WERI-Rb-1 (cell line): ENCODE data around the gene TM6SF1.

ENCODE experiments used
- DNase-seq: peaks from one replicate; pipeline ENCODE4 v3.0.0-alpha.2; 2020
- H3K27ac ChIP-seq: fragments of 250-450 bp; sonication (Bioruptor Pico); 2 replicates; pipeline ENCODE4 v1.5.1; 2020; ENCODE audit warnings: mild to moderate bottlenecking, moderate library complexity
- H3K27me3 ChIP-seq: fragments of 250-450 bp; sonication (Bioruptor Pico); 2 replicates; pipeline ENCODE4 v1.5.1; 2021; ENCODE audit warnings: mild to moderate bottlenecking, low read depth, moderate library complexity; ENCODE audit not compliant: insufficient read depth, severe bottlenecking
- H3K36me3 ChIP-seq: fragments of 250-450 bp; sonication (Bioruptor Pico); 2 replicates; pipeline ENCODE4 v1.5.1; 2020; ENCODE audit warnings: mild to moderate bottlenecking, moderate library complexity
- H3K4me3 ChIP-seq: 2 replicates; pipeline ENCODE4 v1.5.1; 2011; ENCODE audit warnings: low read depth, mild to moderate bottlenecking, control low read depth, low read length
- H3K9me3 ChIP-seq: fragments of 250-450 bp; sonication (Bioruptor Pico); 2 replicates; pipeline ENCODE4 v1.5.1; 2021; ENCODE audit warnings: mild to moderate bottlenecking, moderate library complexity; ENCODE audit not compliant: severe bottlenecking
- CTCF ChIP-seq: IDR thresholded peaks from 2 replicates; pipeline ENCODE4 v1.5.1; 2011; ENCODE audit warnings: low read depth, mild to moderate bottlenecking, control low read depth, inconsistent platforms, low read length

The TM6SF1 gene

DNA sequence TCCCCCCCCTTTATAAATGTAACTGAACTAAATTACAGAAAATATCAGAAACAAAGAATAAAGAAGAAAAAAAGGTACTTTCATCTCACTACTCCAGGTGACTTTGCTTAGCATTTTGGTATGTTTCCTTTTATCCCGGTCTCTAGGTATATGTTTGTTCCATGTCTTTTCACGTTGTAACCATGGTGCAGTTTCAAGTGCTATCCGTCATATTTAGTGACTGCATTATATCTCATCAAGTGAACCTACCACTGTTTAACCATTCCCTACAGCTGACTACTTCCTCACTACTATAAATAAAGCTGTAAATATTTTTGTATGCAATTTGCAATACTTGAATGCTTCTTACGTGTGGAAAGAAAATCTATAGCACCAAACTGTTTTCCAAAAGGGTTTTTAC, 42.6 kb upstream of the TM6SF1 start:
- H3K27me3 ChIP-seq = no peaks in the 10 kb centered on the region
- no peak overlapping the region for H3K27ac ChIP-seq
- DNase-seq = no peak
- H3K36me3 ChIP-seq = peaks cover 42% of the 10 kb centered on the region
- H3K4me3 ChIP-seq = no peak overlapping the region
- no peaks in the 10 kb centered on the region for H3K9me3 ChIP-seq
- no peak for TF ChIP-seq CTCF

DNA sequence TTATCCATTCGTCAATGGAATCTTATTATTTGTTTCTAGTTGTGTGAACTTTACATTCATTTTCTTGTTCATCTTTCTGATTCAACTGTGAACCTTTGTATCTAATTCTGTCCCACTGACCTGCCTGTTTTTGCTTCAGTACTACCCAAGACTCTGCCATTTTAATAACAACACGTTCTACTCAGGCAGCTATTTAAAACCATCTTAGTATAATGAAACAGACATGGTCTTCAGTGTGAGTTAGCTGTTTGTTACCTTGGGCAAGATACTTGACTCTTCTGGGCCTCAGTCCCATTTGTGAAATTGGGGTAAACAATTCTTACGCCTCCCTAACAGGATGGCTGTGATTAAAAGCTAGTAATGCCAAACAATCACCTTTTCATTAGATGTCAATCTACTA, 42.0 kb upstream of the TM6SF1 start:
- Histone ChIP-seq H3K27me3 (no peaks in the 10 kb centered on the region), H3K27ac (no peak overlapping the region), H3K36me3 (peaks cover 42% of the 10 kb centered on the region), H3K9me3 (no peaks in the 10 kb centered on the region), H3K4me3 (peak overlapping the region; percentile 93; the same call in 1 of the 2 replicates)
- TF ChIP-seq CTCF = no peak
- no peak for DNase-seq

DNA sequence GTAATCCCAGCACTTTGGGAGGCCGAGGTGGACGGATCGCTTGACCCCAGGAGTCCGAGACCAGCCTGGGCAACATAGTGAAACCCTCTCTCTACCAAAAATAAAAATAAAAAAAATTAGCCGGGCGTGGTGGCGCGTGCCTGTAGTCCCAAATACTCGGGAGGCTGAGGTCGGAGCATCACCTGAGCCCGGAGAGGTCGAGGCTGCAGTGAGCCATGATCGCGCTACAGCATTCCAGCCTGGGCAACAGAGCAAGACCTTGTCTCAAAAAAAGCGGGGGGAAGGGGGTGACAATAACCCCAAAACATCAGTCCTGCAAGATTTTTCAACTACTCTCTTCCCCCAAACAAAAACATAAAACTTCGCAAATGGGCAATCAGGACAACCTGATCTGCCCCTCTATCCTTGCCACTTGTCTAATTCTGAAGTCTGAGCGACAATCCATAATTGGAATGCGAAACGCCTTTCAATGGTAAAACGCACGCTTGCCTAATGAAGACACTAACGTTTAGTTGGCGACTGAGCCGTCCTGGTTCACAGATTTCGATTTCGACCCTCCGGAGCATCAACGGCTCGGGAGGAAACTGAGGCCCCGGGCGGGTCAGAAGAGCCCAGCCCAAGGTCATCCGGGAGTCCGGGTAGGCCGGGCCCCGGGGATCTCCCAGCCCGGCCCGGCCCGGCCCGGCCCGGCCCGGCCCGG, 41.3 kb upstream of the TM6SF1 start:
- Histone ChIP-seq H3K4me3 (peak overlapping the region; percentile 93), H3K36me3 (peaks cover 39% of the 10 kb centered on the region), H3K27me3 (no peaks in the 10 kb centered on the region), H3K27ac (peak overlapping the region; percentile 91), H3K9me3 (no peaks in the 10 kb centered on the region)
- no peak for DNase-seq
- no peak for TF ChIP-seq CTCF

GRCh38 chr15:83066734-83067637, 40.5 kb upstream of the TM6SF1 start, which contains the start of gene BTBD1:
Gene BTBD1, minus strand, starts transcription at chr15:83067252. Its CDS starts 101 bp downstream, at chr15:83067151.
- TF ChIP-seq CTCF = 0 out of 2 replicates have a peak, but pooled peaks have one; percentile 10
- Histone ChIP-seq H3K27ac (peak within 1 kb of the TSS; percentile 91), H3K9me3 (no peaks in the 10 kb centered on the region), H3K36me3 (peaks cover 31% of the 10 kb centered on the region), H3K4me3 (peak within 1 kb of the TSS; percentile 93), H3K27me3 (no peaks in the 10 kb centered on the region)
- peak; percentile 93 for DNase-seq

DNA sequence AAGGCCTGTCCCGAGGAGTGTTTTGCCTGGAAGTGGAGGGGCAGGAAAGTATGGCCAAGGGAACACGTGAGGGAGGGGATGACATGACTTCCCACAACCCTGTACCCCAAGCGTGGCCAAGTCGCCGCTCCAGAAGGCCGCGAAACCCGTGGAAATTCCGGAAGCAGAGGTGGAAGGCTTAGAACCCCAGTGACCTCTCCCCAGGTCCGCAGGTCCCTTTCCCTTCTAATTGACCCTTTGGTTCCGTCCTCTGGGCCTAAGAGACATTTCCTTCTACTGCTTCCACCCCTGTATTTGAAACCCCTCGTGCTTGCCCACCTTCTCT, 39.8 kb upstream of the TM6SF1 start:
- no peak for DNase-seq
- Histone ChIP-seq H3K36me3 (peaks cover 27% of the 10 kb centered on the region), H3K27ac (peak overlapping the region; percentile 91)

More for the DNA sequence above, 39.8 kb upstream of the TM6SF1 start:
- H3K4me3 ChIP-seq = peak overlapping the region; percentile 93
- no peaks in the 10 kb centered on the region for H3K27me3 ChIP-seq
- H3K9me3 ChIP-seq = no peaks in the 10 kb centered on the region
- no peak for TF ChIP-seq CTCF
